Glutamatergic neuron (in vitro differentiated cells): Measurements from ENCODE around the gene LBH. TPM values are rescaled to one million over a fixed set of nuclear protein-coding genes. Genes with fewer than 3 reads are reported as not detected.

ENCODE experiments used
- DNase-seq: peaks from one replicate; pipeline ENCODE4 v3.0.0; 2022
- H3K27ac Mint-ChIP-seq: one replicate; pipeline ENCODE4 v1.8.0; 2020; ENCODE audit warnings: mild to moderate bottlenecking, mixed read lengths, inconsistent platforms; ENCODE audit not compliant: unreplicated experiment
- H3K27me3 Mint-ChIP-seq: one replicate; pipeline ENCODE4 v1.8.0; 2020; ENCODE audit warnings: mild to moderate bottlenecking, moderate library complexity, mixed read lengths, inconsistent platforms; ENCODE audit not compliant: unreplicated experiment
- H3K36me3 Mint-ChIP-seq: one replicate; pipeline ENCODE4 v1.8.0; 2020; ENCODE audit warnings: mild to moderate bottlenecking, mixed read lengths, inconsistent platforms; ENCODE audit not compliant: unreplicated experiment
- H3K4me1 Mint-ChIP-seq: one replicate; pipeline ENCODE4 v1.8.0; 2020; ENCODE audit warnings: mild to moderate bottlenecking, low read depth, mixed read lengths, inconsistent platforms; ENCODE audit not compliant: unreplicated experiment
- H3K4me3 Mint-ChIP-seq: one replicate; pipeline ENCODE4 v1.8.0; 2020; ENCODE audit warnings: mild to moderate bottlenecking, mixed read lengths, inconsistent platforms; ENCODE audit not compliant: unreplicated experiment
- H3K9me3 Mint-ChIP-seq: one replicate; pipeline ENCODE4 v1.8.0; 2020; ENCODE audit warnings: mild to moderate bottlenecking, moderate library complexity, mixed read lengths, inconsistent platforms; ENCODE audit not compliant: unreplicated experiment
- total RNA-seq: library from RNA; stranded (reverse); fragmentation: NEBNext Ultra II Directional; extraction: Animal tissue kit (Norgen Biotek cat#: 25700); gene quantifications from one replicate; pipeline ENCODE4 v1.2.1, GENCODE V29; 2021; ENCODE audit not compliant: unreplicated experiment
- TF ChIP-seq, protein P1 (sequence below): fragments of 200-600 bp; sonication (generic); IDR thresholded peaks from one replicate; pipeline ENCODE4 v1.5.0; 2021; ENCODE audit not compliant: partially characterized antibody, unreplicated experiment

LBH gene
- total RNA-seq, 1 donor from 2014 or later = 112 TPM

DNA sequence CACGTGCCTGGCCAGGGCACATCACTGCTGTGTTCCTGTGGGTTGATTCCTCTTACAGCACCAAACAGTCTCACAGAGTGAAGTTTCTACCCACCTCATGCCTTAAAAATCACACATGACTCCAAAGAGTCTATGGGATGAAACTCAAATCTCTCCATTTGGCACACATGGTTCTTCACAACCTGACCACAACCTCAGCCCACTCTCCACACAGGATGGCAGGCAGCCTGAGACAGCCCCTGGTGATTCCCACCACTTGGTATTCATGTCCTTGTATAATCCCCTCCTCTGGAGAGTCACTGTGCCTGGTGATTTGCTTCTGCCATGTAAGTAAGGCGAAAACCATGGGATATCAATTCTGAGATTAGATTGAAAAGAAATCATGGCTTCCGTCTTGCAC lies 46.2 kb downstream of the LBH start:
- Mint-ChIP-seq H3K4me1 (peaks cover 2% of the 10 kb centered on the region), H3K27me3 (no peaks in the 10 kb centered on the region), H3K36me3 (no peaks in the 10 kb centered on the region), H3K27ac (no peak overlapping the region), H3K4me3 (no peak overlapping the region), H3K9me3 (no peaks in the 10 kb centered on the region)
- DNase-seq = no peak
- TF ChIP-seq, protein P1, sequence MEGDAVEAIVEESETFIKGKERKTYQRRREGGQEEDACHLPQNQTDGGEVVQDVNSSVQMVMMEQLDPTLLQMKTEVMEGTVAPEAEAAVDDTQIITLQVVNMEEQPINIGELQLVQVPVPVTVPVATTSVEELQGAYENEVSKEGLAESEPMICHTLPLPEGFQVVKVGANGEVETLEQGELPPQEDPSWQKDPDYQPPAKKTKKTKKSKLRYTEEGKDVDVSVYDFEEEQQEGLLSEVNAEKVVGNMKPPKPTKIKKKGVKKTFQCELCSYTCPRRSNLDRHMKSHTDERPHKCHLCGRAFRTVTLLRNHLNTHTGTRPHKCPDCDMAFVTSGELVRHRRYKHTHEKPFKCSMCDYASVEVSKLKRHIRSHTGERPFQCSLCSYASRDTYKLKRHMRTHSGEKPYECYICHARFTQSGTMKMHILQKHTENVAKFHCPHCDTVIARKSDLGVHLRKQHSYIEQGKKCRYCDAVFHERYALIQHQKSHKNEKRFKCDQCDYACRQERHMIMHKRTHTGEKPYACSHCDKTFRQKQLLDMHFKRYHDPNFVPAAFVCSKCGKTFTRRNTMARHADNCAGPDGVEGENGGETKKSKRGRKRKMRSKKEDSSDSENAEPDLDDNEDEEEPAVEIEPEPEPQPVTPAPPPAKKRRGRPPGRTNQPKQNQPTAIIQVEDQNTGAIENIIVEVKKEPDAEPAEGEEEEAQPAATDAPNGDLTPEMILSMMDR = no peak

DNA sequence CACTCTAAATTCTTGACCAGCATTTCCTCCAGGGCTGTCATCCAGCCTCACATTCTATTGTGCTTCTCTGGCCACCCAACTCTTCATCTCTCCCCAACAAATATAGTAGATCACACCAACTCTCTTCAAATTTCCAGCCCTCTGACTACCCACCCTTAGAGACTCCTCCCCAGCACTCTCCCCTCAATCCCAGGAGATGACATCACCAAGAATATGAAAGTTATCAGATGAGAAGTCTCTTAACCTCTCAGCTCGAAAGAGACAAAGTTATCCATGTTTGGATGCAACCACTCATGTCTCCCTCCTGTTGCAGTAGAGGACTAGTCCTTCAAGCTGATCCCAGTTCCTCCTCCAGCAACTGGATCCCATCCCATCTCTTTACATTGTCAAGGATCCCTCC lies 47.1 kb downstream of the LBH start:
- TF ChIP-seq, protein P1 = no peak
- no peak for DNase-seq
- H3K4me3 Mint-ChIP-seq = no peak overlapping the region
- H3K9me3 Mint-ChIP-seq = no peaks in the 10 kb centered on the region
- peaks cover 2% of the 10 kb centered on the region for H3K4me1 Mint-ChIP-seq
- H3K36me3 Mint-ChIP-seq = no peaks in the 10 kb centered on the region
- H3K27ac Mint-ChIP-seq = no peak overlapping the region
- H3K27me3 Mint-ChIP-seq = peaks cover 2% of the 10 kb centered on the region

DNA sequence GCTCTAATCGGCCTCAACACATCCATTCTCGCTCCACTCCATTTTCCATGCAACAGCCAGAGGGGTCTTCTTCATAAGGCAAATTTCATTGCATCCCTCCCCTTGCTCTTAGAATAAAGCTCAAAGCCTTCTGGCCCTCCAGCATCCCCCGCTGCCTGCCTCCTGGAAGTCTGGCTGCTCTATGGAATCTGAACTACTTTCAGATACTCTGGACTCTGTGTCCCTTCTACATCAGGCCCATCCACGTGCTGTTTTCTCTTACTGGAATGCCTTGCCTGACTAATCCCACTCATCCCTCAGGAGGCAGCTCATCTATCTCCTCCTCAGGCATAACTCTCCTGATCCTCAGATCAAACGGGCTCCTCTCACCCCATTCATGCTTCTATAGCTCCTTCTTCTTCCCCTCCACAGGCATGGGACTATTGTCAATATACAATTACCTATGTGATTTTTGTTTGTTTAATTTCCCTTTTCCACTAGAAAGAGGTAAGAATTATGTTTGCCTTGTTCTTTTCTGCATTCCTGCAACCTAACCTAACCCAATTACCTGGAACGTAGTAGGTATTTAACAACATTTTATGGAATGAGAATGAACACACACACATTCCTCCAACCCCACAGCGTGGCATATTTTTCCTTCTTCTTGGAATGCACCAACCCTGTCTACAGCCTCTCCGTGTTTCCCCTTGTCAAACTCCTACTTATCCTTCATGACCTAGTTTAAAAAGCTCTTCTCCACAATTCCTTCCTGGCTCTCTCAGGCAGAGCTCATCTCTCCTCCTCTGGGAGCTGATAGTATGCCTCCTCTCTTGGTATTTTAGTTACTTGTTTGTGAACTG lies 49.5 kb downstream of the LBH start:
- TF ChIP-seq, protein P1 = no peak
- H3K9me3 Mint-ChIP-seq = no peaks in the 10 kb centered on the region
- no peak for DNase-seq
- H3K4me3 Mint-ChIP-seq = no peak overlapping the region
- no peak overlapping the region for H3K27ac Mint-ChIP-seq
- H3K4me1 Mint-ChIP-seq = peaks cover 4% of the 10 kb centered on the region
- no peaks in the 10 kb centered on the region for H3K36me3 Mint-ChIP-seq
- peaks cover 2% of the 10 kb centered on the region for H3K27me3 Mint-ChIP-seq

DNA sequence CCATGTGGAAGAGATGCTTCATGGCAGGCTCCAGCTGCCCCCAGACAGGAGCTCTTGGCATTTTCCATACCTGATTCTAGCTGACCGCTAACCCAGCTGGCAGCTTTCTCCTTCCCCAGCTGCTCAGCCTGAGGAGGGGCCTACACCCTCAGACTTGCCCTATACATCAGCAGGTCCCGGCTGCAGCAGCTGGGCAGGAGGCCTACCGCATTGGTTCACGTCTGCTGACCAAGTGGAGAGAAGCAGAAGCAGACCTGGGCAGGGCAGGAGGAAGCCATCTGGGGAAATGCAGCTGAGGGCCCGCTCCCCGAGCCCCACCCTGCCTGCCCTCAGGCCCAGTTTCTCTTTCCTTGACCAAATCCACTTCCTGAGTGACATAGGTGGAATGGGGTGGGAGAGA lies 50.7 kb downstream of the LBH start:
- H3K4me3 Mint-ChIP-seq = no peak overlapping the region
- peaks cover 8% of the 10 kb centered on the region for H3K4me1 Mint-ChIP-seq
- H3K27me3 Mint-ChIP-seq = peaks cover 2% of the 10 kb centered on the region

DNA sequence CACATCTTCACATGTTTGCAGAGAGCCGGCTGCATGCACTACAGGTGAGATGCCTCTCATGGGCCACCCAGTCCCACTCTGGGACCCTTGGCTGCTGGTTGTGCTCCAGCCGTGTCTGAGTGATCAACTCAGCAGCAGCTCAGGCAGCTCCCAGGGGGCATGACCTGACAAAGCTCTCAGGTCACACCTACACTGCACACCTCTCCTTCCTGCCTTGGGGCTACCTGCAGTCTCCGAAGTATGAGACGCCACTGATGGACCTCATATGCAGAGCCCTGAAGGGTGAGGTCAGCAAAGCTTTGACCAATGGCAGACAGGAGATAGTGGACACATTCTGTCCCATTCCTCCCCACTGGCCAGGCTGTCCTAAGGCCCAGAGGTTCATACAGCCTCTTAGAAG lies 51.4 kb downstream of the LBH start:
- Mint-ChIP-seq H3K27me3 (peaks cover 2% of the 10 kb centered on the region), H3K4me3 (no peak overlapping the region), H3K4me1 (peaks cover 15% of the 10 kb centered on the region), H3K36me3 (no peaks in the 10 kb centered on the region), H3K9me3 (no peaks in the 10 kb centered on the region), H3K27ac (no peak overlapping the region)
- TF ChIP-seq, protein P1 = no peak
- DNase-seq = no peak

More for the DNA sequence above, 50.7 kb downstream of the LBH start:
- H3K27ac Mint-ChIP-seq = no peak overlapping the region
- TF ChIP-seq, protein P1 = no peak
- DNase-seq = no peak
- no peaks in the 10 kb centered on the region for H3K9me3 Mint-ChIP-seq
- H3K36me3 Mint-ChIP-seq = no peaks in the 10 kb centered on the region
